Measurements from ENCODE around the gene COPZ2.

DNA sequence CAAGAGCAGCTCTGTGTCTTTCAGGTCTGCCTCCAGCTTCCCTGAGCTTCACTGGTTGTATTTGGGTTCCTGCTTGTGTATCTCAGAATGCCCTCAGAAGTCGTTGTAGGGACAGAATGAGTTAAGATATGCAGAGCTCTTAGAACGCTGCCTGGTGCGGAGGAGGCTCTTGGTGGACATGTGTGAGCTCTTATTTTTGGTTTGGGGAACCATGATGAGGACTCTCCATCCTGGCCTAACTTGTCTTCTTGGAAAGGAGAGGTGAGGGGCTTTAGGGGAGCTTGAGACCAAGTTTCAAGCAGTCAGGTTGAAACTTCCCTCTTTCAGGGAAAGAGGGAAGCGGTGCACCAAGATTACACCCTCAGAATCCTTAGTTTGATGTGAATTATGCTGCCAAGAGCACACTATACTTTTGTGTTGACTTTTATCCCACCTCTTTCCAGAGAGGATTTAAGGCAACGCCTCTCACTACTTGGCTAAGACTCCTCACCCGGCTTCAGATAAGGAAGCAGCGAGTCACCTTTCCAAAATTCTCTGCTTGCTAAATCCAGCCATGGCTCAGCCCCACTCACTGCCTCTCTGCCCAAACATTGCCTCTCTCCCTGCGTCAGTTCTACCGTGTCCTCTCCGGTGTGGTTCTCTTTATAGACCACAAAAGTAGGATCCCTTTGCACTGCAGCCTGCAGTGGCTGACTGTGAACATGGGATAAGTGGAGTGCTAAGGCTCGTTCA, 53.9 kb downstream of the COPZ2 start:
- TF ChIP-seq EP300 (IDR thresholded peaks at IDR 0.05) (no peak), POLR2A (IDR thresholded peaks at IDR 0.05) (no peak), POLR2AphosphoS5 (IDR thresholded peaks at IDR 0.05) (no peak)
- TF ChIP-seq, protein P1, sequence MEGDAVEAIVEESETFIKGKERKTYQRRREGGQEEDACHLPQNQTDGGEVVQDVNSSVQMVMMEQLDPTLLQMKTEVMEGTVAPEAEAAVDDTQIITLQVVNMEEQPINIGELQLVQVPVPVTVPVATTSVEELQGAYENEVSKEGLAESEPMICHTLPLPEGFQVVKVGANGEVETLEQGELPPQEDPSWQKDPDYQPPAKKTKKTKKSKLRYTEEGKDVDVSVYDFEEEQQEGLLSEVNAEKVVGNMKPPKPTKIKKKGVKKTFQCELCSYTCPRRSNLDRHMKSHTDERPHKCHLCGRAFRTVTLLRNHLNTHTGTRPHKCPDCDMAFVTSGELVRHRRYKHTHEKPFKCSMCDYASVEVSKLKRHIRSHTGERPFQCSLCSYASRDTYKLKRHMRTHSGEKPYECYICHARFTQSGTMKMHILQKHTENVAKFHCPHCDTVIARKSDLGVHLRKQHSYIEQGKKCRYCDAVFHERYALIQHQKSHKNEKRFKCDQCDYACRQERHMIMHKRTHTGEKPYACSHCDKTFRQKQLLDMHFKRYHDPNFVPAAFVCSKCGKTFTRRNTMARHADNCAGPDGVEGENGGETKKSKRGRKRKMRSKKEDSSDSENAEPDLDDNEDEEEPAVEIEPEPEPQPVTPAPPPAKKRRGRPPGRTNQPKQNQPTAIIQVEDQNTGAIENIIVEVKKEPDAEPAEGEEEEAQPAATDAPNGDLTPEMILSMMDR (IDR thresholded peaks at IDR 0.05), result no peak

All from suprapubic skin (tissue), 4 donors.